OCI-M1 (cell line): ENCODE data around the gene ADGRG4.
"Not testable (repeated sequence)": the region's sequence is repeated elsewhere in the genome, so short reads cannot be mapped to it uniquely, and the experiment has no call there.

Experiments used
- DNase-seq: peaks from one replicate; lab custom pipeline; 2025; lab: John Stamatoyannopoulos, UW

ADGRG4 gene, protein sequence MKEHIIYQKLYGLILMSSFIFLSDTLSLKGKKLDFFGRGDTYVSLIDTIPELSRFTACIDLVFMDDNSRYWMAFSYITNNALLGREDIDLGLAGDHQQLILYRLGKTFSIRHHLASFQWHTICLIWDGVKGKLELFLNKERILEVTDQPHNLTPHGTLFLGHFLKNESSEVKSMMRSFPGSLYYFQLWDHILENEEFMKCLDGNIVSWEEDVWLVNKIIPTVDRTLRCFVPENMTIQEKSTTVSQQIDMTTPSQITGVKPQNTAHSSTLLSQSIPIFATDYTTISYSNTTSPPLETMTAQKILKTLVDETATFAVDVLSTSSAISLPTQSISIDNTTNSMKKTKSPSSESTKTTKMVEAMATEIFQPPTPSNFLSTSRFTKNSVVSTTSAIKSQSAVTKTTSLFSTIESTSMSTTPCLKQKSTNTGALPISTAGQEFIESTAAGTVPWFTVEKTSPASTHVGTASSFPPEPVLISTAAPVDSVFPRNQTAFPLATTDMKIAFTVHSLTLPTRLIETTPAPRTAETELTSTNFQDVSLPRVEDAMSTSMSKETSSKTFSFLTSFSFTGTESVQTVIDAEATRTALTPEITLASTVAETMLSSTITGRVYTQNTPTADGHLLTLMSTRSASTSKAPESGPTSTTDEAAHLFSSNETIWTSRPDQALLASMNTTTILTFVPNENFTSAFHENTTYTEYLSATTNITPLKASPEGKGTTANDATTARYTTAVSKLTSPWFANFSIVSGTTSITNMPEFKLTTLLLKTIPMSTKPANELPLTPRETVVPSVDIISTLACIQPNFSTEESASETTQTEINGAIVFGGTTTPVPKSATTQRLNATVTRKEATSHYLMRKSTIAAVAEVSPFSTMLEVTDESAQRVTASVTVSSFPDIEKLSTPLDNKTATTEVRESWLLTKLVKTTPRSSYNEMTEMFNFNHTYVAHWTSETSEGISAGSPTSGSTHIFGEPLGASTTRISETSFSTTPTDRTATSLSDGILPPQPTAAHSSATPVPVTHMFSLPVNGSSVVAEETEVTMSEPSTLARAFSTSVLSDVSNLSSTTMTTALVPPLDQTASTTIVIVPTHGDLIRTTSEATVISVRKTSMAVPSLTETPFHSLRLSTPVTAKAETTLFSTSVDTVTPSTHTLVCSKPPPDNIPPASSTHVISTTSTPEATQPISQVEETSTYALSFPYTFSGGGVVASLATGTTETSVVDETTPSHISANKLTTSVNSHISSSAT (N-terminal part only)

DNA sequence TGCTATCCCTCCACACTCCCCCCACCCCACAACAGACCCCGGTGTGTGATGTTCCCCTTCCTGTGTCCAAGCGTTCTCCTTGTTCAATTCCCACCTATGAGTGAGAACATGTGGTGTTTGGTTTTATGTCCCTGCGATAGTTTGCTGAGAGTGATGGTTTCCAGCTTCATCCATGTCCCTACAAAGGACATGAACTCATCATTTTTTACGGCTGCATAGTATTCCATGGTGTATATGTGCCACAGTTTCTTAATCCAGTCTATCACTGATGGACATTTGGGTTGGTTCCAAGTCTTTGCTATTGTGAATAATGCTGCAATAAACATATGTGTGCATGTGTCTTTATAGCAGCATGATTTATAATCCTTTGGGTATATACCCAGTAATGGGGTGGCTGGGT is at the start of gene ADGRG4:
TSS of gene ADGRG4 (plus strand) at position 243 of the 400 bp plus-strand sequence. CDS start 7,815 bp downstream, outside the sequence.
- not testable (repeated sequence) for DNase-seq

- DNase-seq = peak; percentile 50
These were observed 49.4 kb upstream of the ADGRG4 start, which contains the start of gene MAP7D3 for GRCh38 chrX:136251041-136251991. Gene MAP7D3, minus strand, starts transcription at chrX:136251400. Its CDS starts 42 bp downstream, at chrX:136251358.

DNA sequence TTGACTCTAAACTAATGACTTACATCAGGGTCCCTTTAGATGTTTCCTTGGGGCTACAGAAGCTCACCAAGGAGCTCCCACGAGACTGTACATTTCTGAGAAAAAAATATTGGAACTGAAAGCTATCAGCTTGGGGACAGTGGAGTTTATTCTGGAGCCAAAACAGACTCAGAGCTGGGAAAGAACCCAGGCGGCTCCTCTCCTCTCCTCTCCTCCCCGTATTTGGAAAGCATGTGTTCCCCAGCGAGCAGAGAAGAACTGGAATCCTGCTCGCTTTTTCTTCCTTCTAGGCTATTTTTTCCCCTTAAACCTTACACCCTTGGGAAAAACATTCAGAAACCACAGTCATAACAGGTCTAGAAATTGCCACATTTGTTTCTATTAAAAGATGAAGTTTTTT is 45.2 kb upstream of the ADGRG4 start:
- DNase-seq = no peak

DNA sequence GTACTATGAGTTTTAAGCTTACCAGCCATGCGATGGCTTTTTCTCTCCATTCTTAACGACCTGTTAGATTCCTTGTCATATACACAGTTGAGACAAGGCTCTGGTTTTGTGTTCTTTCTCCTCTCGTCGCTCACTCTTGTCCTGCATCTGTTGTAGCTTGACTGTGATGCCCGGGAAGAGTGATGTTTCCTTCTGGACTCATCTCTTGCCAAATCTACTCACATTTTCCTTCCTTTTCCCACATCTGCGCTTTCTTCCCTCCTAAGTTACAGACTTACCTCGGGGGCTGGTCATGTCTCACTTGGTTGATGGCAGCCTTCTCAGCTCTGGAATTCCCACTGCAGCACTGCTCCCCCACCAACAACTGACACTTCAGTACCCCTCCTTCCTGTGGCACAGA is 44.7 kb upstream of the ADGRG4 start:
- DNase-seq = no peak

DNA sequence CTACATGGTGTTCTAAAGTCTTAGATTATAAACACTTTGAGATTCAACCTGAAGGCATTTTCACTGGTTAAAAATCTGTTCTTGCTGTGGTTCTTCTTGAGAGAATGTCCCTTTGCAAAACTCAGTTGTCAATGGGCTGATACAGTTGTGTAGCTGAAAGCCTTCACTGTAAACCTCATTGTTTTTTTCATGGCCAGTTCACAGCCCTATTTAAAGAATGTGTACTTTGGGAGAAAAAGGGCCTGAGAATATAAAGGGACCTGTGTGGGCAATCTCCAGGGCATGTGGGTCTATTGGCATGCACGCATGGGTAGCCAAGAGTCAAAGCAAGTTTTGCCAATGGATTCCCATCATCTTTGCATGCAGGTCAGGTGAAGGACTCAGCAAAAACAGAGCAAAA is 41.8 kb upstream of the ADGRG4 start:
- no peak for DNase-seq

- DNase-seq = no peak
These were observed 41.2 kb upstream of the ADGRG4 start for GRCh38 chrX:136259543-136259942.

DNA sequence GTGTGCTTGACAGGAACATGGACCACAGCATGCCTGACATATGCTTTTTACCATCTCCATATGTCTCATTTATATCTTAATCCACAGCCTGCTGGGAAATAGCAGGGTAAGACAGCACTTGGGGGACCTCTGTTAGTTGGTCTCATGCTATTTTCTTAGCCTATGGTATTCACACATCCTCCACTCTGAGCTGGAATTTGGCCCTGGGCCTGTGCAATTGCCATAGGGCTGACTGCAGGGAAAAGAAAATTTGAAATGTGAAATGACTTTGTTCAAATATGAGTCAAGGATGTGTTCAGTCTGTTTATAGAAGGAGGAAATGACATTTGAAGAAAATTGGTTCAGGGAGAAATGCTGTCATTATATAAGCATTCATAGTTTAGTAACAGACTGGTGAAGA is 40.0 kb upstream of the ADGRG4 start:
- DNase-seq = no peak

DNA sequence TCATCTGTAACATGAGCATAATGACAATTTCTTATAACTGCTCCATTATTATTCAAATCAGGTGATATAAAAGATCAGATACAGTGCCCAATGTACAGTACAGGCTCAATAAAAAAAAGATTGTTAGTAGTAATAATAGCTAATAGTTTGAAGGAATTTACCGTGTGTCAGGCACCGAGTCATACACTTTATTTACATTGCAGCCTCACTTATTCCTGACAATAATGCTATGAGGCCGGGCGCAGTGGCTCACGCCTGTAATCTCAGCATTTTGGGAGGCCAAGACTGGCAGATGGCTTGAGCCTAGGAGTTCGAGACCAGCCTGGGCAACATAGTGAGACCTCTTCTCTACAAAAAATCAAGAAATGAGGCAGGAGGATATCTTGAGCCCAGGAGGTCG is 39.4 kb upstream of the ADGRG4 start:
- no peak for DNase-seq

- DNase-seq = no peak
These were observed 38.5 kb upstream of the ADGRG4 start for GRCh38 chrX:136262243-136262642.

GRCh38 chrX:136262812-136263315 is 37.9 kb upstream of the ADGRG4 start:
- peak; percentile 13 for DNase-seq

DNA sequence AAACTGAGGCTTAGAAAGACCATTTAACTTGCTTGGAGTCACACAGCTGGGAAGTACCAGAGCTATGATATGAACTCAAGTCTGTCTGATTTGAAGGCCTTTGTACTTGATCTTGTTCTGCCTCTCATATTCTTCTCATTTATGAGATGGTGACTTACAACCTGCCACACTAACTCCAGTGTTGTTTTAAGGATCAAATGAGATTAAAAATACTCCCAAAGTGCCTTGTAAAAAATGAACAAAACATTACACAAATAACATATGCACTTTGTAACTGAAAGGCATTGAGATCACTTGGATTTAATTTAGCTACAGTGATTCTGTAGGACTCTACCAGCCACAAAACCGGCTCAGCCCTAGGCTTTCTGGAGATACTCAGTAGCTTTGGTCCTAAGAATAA is 33.9 kb upstream of the ADGRG4 start:
- no peak for DNase-seq

GRCh38 chrX:136268051-136269048 is 32.4 kb upstream of the ADGRG4 start:
- DNase-seq = peak; percentile 50

GRCh38 chrX:136269921-136270320 is 30.8 kb upstream of the ADGRG4 start:
- DNase-seq = no peak

DNA sequence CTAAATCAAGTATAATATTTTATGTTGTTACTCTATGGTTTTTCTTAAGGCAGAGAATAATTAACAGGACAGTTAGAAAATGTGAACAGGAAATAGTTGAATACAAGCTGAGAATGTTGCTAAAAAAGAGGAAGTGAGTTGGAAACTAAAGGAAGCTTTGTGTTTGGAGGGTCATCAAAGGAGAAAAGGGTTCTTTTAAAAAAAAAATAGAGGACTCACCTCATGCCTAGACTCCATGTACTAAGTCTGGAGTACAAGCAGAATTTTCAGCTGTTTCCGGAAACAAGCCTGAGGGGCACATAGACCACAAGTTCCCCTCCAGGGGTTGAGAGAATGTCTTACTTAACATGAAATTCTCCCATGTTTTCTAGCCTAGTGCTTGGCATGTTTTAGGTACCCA is 29.5 kb upstream of the ADGRG4 start:
- peak; percentile 10 for DNase-seq

- DNase-seq = peak; percentile 2
These were observed 28.4 kb upstream of the ADGRG4 start for GRCh38 chrX:136272325-136272724.

GRCh38 chrX:136273986-136274385 is 26.8 kb upstream of the ADGRG4 start:
- DNase-seq = no peak

DNA sequence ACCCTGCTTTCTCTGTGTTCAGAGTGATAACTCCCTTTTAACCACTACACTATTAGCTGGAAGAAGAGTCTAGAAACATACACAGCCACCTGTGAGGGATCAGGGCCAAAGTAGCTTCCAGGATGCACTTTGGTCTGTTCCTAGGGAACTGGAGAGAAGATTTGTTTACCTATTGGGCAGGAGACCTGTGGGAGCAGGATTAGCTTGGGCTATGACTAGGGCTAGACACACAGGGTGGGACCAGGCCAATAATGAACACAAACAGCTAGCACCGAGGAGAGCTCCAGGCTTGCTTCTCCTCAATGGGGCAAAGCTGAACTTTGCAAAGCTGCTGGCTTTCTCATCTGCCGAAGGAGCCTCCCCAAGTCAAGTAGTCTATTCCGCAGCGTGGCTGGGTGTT is 25.2 kb upstream of the ADGRG4 start:
- DNase-seq = no peak

- not testable (repeated sequence) for DNase-seq
These were observed 14.4 kb upstream of the ADGRG4 start for GRCh38 chrX:136286375-136286774.

DNA sequence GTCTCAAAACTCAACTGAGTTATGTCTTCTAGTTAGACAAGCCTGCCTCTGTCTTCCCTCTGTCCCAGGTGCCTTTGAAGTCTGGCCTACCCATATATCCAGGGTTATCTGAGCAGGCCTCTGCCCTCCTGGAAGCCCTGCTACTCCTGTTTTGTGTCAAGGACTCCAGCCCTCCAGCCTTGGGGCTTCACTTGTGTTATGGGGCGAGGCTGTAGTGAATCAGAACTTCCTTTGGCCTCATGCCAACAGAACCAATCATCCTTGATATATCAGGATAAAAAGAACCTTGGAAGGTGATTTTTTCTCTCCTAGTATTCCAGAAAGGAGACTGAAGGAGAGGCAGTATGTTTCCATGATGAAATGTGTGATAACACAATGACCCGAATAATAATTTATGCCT is 8.9 kb upstream of the ADGRG4 start:
- no peak for DNase-seq
